NCI-H2227 (cell line): Measurements from ENCODE around the gene MUC6.

Experiments used
- DNase-seq: peaks from one replicate; lab custom pipeline; 2025; ENCODE audit not compliant: unreplicated experiment; lab: John Stamatoyannopoulos, UW

The MUC6 gene, protein sequence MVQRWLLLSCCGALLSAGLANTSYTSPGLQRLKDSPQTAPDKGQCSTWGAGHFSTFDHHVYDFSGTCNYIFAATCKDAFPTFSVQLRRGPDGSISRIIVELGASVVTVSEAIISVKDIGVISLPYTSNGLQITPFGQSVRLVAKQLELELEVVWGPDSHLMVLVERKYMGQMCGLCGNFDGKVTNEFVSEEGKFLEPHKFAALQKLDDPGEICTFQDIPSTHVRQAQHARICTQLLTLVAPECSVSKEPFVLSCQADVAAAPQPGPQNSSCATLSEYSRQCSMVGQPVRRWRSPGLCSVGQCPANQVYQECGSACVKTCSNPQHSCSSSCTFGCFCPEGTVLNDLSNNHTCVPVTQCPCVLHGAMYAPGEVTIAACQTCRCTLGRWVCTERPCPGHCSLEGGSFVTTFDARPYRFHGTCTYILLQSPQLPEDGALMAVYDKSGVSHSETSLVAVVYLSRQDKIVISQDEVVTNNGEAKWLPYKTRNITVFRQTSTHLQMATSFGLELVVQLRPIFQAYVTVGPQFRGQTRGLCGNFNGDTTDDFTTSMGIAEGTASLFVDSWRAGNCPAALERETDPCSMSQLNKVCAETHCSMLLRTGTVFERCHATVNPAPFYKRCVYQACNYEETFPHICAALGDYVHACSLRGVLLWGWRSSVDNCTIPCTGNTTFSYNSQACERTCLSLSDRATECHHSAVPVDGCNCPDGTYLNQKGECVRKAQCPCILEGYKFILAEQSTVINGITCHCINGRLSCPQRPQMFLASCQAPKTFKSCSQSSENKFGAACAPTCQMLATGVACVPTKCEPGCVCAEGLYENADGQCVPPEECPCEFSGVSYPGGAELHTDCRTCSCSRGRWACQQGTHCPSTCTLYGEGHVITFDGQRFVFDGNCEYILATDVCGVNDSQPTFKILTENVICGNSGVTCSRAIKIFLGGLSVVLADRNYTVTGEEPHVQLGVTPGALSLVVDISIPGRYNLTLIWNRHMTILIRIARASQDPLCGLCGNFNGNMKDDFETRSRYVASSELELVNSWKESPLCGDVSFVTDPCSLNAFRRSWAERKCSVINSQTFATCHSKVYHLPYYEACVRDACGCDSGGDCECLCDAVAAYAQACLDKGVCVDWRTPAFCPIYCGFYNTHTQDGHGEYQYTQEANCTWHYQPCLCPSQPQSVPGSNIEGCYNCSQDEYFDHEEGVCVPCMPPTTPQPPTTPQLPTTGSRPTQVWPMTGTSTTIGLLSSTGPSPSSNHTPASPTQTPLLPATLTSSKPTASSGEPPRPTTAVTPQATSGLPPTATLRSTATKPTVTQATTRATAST (N-terminal part only)

GRCh38 chr11:1036303-1036923 lies at the start of gene MUC6:
Gene MUC6, minus strand, starts transcription at chr11:1036718. Its CDS starts 63 bp downstream, at chr11:1036655.
- DNase-seq = no peak

DNA sequence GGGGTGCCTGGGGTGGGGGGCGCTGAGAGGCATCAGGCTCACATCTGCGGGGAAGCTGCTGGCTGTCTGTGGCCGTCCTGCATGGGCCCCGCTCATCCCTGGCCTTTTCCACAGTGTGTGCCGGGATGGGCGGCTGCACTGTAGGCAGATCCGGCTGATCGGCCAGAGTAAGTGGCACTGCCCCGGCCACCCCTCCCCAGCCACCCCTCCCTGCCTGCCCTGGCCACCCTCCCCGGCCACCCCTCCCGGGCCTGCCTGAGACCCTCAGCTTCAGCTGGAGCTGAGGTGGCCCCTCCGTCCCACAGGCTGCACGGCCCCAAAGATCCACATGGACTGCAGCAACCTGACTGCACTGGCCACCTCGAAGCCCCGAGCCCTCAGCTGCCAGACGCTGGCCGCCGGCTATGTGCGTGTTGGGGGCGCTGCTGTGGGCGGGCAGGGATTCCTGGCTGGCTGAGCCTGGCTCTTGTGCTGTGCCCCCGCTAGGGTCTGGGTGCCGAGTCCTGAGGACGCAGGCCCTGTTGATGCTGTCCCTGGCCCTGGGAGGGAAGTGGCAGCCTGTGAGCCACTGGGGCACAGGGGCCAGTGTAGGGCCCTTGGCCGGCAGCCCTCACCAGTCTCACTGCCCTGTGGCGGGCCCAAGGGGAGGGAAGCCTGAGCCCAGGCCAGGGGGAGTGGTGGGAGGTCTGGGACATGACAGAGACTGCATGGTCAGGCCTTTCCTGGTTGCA lies 49.1 kb upstream of the MUC6 start:
- no peak for DNase-seq

GRCh38 chr11:1084561-1085439 lies 48.3 kb upstream of the MUC6 start:
- DNase-seq = no peak

GRCh38 chr11:1083621-1084551 lies 47.4 kb upstream of the MUC6 start:
- no peak for DNase-seq

- DNase-seq = no peak
Measured at GRCh38 chr11:1082728-1083620, 46.5 kb upstream of the MUC6 start.

- DNase-seq = no peak
Measured at GRCh38 chr11:1082346-1082727, 45.8 kb upstream of the MUC6 start.

DNA sequence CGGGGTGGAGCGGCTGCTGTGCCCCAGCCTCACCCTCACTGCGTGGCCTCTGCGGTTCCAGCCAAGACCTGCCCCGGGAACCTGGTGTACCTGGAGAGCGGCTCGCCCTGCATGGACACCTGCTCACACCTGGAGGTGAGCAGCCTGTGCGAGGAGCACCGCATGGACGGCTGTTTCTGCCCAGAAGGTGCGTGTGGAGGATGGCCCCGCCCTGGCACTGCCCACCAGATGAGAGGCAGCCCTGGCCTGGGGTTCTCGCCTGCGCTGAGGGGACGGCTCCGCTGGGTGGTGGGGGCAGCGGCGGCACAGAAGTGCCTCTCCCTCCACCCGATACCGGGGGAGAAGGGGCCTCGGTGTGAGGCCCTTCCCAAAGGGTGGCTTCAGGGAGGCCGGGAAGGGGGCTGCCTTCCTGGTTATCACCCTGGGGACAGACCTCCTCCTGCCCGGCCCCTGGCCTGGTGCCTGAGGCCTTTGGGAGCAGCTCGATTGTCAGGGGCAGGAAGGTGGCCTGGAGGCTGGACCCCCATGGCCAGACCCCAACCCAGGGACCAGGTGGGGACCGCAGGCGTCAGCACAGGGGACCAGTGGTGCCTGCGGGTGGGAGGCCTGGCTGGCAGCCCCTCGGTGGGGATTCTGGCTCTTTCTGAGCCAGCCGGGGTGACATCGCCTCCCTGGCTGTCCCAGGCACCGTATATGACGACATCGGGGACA lies 45.2 kb upstream of the MUC6 start:
- no peak for DNase-seq

- no peak for DNase-seq
Measured at GRCh38 chr11:1078191-1078601, 41.7 kb upstream of the MUC6 start.

DNA sequence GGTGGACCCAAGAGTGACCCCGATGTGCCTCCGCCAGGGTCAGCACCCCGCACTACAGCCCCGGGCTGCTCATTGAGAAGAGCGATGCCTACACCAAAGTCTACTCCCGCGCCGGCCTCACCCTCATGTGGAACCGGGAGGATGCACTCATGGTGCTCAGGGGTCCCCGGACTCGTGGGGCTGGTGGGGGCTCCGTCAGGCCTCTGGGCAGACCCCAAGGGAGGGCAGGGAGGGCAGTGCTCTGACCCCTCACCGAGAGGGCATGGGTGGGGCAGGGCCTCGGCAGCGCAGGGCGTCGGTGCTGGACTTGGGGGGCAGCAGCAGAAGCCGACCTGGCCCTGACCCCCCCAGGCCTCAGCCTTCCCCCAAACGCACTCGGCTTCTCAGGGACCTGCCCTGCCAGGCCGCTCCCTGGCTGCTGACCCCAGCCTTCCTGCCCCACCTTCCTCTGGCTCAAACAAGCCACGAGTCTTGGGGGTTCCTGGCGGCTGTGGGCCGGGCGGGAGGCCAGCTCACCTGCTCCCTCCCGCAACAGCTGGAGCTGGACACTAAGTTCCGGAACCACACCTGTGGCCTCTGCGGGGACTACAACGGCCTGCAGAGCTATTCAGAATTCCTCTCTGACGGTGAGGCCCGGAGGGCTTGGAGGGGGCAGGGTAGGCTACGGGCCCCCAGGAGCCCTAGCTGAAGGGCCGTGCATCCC lies 41.0 kb upstream of the MUC6 start:
- no peak for DNase-seq

DNA sequence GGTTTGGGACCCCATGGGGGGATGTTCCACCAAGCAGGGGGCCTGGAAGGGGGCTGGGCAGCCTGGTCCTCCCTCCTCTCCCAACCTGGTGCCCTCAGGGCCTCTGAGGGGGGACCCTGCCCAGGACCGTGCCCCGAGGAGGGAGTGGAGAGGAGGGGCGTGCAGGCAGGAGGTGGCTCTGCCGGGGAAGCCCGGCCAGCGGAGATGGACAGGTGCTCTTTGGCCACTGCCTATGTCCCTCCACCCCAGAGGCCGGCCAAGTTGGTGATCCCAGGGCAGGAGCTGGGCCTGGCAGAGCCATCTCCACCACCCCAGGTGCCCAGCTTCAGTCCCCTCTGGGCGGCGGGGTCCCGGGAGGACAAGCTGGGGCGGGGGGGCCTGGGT lies 40.5 kb upstream of the MUC6 start:
- DNase-seq = no peak

DNA sequence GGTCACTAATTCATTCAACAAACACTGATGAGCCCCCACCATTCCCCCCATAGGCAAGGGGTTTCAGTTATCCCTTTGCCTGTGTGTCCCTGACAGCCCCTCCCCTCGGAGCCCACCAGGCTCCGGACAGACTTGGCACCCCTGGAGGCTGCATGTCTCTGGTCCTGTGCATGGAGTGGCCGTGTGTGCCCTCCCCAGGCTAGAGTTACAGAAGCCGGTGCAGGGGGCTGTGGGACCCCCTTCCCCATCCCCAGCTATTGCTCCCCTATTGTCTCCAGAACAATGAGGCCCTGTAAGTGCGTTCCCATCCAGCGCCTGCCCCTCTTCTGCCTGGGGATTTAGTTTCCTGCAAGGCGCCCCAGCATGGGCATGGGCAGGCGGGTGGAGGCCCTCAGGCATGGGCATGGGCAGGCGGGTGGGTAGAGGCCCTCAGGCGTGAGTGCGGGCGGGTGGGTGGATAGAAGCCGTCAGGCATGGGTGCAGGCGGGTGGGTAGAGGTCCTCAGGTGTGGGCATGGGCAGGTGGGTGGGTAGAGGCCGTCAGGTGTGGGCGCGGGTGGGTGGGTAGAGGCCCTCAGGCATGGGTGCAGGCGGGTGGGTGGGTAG lies 39.6 kb upstream of the MUC6 start:
- DNase-seq = no peak

DNA sequence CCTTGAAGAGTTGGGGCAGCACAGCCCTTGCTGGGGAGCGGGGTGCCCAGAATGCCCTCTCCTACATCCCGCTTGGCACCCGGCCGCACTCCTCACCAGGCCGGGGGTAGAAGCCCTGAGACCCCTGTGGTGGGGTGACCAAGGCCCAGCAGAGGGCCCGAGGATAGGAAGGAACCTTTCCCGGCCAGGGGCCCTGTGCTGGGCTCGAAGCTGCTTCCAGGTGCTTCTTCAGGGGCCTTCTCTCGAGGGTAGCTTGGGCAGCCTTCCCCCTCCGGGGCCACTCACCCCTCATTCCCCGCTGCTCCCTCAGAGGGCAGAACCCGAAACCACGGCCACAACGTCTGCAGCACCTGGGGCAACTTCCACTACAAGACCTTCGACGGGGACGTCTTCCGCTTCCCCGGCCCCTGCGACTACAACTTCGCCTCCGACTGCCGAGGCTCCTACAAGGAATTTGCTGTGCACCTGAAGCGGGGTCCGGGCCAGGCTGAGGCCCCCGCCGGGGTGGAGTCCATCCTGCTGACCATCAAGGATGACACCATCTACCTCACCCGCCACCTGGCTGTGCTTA lies 38.9 kb upstream of the MUC6 start:
- DNase-seq = no peak

DNA sequence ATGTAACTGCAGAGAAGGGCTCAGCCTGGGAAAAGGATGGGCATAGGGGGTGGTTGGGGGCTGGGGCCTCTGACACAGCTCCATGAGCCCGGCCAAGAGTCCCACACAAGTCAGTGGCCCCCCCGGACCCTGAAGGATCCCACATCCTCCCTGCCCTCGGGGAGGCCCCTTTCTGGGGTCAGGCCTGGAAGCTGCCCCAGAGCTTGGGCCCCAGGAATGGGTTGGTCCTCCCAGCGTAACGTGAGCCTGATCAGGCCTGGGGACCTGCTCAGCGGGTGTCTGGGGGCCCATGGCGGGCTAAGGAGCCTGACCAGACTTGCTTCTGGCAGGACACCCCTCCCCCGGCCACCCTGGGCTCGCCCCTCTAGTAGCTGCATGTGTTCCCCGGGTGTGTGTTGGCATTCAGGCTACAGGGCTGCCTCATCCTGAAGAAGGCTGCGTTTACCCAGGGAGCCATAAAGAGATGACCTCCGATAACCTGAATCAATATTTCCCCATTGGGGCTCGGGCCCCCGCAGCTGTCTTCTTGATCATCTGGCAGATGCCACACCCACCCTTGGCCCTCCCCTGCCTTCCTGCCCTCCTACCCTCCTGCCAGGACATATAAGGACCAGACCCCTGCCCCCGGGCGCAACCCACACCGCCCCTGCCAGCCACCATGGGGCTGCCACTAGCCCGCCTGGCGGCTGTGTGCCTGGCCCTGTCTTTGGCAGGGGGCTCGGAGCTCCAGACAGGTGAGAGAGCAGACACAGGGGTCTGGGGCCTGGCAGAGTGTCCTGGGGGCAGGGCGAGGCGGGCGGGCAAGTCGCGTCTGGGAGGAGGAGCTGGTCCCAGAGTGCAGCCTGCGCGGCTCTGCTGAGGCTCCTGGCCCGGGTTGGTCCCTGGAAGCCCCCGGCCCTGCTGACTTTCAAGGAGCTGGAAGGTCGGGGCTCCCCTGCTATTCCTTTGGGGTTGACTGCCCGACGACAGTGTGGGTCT lies 38.0 kb upstream of the MUC6 start, which contains the start of gene MUC2:
MUC2 (plus strand) TSS at position 631 of the 978 bp plus-strand sequence.
- no peak for DNase-seq

DNA sequence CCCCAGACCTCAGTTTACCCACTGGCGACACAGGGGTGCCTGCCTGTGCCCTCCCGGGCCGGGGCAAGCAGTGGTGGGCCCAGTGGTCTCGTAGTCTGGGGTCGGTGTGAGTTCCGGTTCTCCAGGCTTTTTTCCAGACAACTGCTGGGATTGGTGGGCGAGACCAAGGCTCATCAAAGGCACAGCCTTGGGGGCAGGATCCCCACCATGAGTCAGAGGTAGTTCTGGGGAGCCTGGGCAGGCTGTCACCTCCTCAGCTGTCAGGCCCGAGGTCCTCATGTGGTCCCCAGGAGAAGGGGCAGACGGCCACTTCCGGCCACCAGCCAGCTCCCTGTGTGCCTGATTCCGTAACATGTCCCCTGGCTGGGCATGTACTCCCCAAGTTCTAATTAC lies 37.3 kb upstream of the MUC6 start:
- no peak for DNase-seq
